ENCODE results near the gene GRM4.

GRCh38 chr6:34004706-34005105, 141.2 kb downstream of the GRM4 start:
- TF ChIP-seq CTCF (IDR thresholded peaks at IDR 0.05) (no peak), POLR2A (IDR thresholded peaks at IDR 0.05) (no peak)

All from right lobe of liver (tissue), 4 donors.